ENCODE data around the gene TEAD3.

GRCh38 chr6:35522151-35522550 is 25.3 kb upstream of the TEAD3 start:
- TF ChIP-seq POLR2A (IDR thresholded peaks at IDR 0.05) (no peak), CTCF (IDR thresholded peaks at IDR 0.05) (no peak)
